ENCODE results near the gene ZNF622. TPM values are rescaled to one million over a fixed set of nuclear protein-coding genes. Genes with fewer than 3 reads are reported as not detected.
"Not testable (repeated sequence)": the region's sequence is repeated elsewhere in the genome, so short reads cannot be mapped to it uniquely, and the experiment has no call there.

Gene ZNF622
- total RNA-seq, 1 donor from 2014 or later: 42.3 TPM

DNA sequence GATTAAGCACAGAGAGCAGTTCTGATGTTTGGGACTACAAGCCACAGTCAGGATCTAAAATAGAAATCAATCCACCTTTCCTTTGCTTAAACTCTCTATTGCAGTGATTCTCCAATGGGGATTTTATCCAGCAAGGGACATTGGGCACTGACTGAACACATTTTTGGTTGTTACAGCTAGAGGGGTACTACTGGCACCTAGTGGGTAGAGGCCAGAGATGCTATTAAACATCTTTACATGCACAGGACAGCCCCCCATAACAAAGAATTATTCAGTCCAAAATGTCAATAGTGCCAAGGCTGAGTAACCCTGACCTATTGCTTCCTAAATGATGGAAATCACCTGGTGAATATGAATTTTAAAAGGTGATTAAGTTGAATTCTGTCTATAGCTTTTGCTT lies 12.0 kb downstream of the ZNF622 start:
- peaks cover 27% of the 10 kb centered on the region for H3K4me1 Mint-ChIP-seq (ENCODE audit: low read depth)
- DNase-seq (ENCODE audit: low spot score): no peak
- intact Hi-C loops (cut with micrococcal nuclease): loop anchor here (10.0 kb wide), 1 partner anchor 331 kb away; no protein-coding TSS in a partner anchor
- H3K4me3 Mint-ChIP-seq (ENCODE audit: low read depth): no peak overlapping the region
- no peak overlapping the region for H3K27ac Mint-ChIP-seq
- H3K36me3 Mint-ChIP-seq (ENCODE audit: low read depth): peaks cover 87% of the 10 kb centered on the region
- no peaks in the 10 kb centered on the region for H3K9me3 Mint-ChIP-seq
- H3K27me3 Mint-ChIP-seq (ENCODE audit: low read depth): no peaks in the 10 kb centered on the region

DNA sequence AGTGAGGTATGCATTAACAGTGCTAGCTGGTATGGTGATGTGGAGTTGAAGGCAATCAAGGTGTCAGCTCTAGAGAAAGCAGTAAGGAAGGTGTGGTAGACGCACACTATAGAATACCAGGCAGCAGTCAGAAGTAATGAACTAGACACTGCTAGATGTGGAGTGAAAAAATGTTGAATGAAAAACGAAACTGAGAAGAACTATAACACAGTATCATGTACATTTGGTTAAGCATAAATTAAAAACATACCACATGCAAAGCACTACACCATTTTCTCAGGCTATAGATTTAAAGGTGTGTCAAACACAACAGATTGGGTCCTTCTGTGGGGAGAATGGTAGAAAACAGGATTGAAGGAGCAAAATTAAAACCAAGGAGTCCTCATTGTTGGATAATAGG lies 15.4 kb downstream of the ZNF622 start:
- Mint-ChIP-seq H3K4me3 (ENCODE audit: low read depth) (no peak overlapping the region), H3K9me3 (no peaks in the 10 kb centered on the region), H3K27ac (no peak overlapping the region), H3K4me1 (ENCODE audit: low read depth) (peaks cover 6% of the 10 kb centered on the region), H3K36me3 (ENCODE audit: low read depth) (peaks cover 85% of the 10 kb centered on the region), H3K27me3 (ENCODE audit: low read depth) (no peaks in the 10 kb centered on the region)
- intact Hi-C loops (cut with micrococcal nuclease): loop anchor here (10.0 kb wide), 1 partner anchor 335 kb away; no protein-coding TSS in a partner anchor
- DNase-seq (ENCODE audit: low spot score): no peak

DNA sequence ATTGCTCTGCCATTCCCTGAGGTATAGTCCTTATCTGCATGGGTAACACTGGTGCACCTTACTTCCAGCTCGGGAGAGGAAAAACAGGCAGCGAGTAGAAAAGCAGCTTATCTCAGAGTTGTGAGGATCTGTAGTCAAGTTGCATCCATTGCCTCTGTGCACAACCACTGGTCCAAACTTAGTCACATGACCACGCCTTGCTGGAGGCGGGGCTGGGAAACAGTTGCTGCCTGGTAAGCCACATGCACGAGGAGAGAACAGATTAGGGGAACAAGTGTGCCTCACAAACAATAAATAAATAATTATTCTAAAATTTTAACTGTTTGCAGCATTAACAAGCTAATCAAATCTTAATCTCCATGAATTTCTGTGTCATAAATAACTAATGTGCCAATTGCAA lies 18.6 kb downstream of the ZNF622 start:
- Mint-ChIP-seq H3K4me1 (ENCODE audit: low read depth) (peaks cover 1% of the 10 kb centered on the region), H3K4me3 (ENCODE audit: low read depth) (no peak overlapping the region), H3K27ac (no peak overlapping the region), H3K36me3 (ENCODE audit: low read depth) (peaks cover 60% of the 10 kb centered on the region), H3K9me3 (no peaks in the 10 kb centered on the region), H3K27me3 (ENCODE audit: low read depth) (no peaks in the 10 kb centered on the region)
- DNase-seq (ENCODE audit: low spot score): no peak
- intact Hi-C loops (cut with micrococcal nuclease): no loop called here

DNA sequence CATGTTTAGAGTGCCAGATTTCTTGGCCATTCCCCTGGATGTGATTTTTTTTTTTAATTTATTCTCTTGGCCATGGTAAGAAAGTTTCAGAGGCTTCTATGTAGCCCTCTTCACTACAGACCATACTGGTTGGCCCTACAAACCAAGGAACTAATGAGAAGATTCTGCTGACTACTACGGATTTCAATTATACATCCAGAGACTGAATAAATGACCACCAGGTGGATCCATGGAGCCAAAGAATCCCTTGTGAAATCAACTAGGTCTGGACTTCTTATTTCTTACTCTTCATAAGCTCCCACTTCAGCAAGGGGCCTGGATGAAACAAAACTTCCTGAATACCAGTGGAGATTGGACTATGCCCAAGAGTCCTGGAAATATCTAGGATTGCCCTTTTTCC lies 27.6 kb downstream of the ZNF622 start:
- Mint-ChIP-seq H3K36me3 (ENCODE audit: low read depth) (no peaks in the 10 kb centered on the region), H3K27ac (no peak overlapping the region), H3K27me3 (ENCODE audit: low read depth) (peaks cover 5% of the 10 kb centered on the region), H3K9me3 (no peaks in the 10 kb centered on the region), H3K4me3 (ENCODE audit: low read depth) (no peak overlapping the region), H3K4me1 (ENCODE audit: low read depth) (no peaks in the 10 kb centered on the region)
- intact Hi-C loops (cut with micrococcal nuclease): no loop called here
- DNase-seq (ENCODE audit: low spot score): no peak

DNA sequence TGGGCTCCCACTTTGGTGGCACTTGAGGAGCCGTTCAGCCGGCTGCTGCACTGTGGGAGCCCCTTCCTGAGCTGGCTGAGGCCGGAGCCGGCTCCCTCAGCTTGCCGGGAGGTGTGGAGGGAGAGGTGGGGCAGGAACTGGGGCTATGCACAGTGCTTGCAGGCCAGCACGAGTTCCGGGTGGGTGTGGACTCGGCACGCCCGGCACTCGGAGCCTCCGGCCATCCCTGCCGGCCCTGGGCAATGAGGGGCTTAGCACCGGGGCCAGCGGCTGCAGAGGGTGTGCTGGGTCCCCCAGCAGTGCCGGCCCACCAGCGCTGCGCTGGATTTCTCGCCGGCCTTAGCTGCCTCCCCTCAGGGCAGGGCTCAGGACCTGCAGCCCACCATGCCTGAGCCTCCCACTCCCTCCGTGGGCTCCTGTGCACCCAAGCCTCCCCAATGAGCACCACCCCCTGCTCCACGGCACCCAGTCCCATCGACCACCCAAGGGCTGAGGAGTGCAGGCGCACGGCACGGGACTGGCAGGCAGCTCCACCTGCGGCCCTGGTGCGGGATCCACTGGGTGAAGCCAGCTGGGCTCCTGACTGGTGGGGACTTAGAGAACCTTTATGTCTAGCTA lies 29.4 kb downstream of the ZNF622 start:
- H3K27ac Mint-ChIP-seq; DNase-seq (ENCODE audit: low spot score); intact Hi-C loops (cut with micrococcal nuclease); H3K36me3 Mint-ChIP-seq (ENCODE audit: low read depth); H3K4me1 Mint-ChIP-seq (ENCODE audit: low read depth); H3K9me3 Mint-ChIP-seq; H3K4me3 Mint-ChIP-seq (ENCODE audit: low read depth); H3K27me3 Mint-ChIP-seq (ENCODE audit: low read depth): not testable (repeated sequence)

DNA sequence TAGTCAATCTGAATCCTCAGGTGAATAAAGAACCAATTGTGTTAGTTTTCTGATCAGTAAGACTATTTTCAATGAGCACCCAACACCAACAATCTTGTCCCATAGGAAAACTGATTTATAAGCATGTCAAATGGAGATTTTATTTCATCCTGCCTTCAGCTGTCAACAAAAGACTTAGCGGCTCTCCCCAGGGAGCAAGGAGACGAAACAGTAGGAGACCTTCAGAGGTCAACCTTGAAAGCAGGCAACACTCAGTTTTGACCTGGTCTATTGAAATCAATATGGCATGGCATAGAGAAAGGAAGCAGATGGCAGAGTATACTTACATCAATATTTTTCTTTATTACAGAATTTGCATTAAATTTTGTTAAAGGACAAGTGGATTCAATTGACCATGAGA lies 34.1 kb downstream of the ZNF622 start:
- intact Hi-C loops (cut with micrococcal nuclease): no loop called here
- Mint-ChIP-seq H3K36me3 (ENCODE audit: low read depth) (no peaks in the 10 kb centered on the region), H3K9me3 (no peaks in the 10 kb centered on the region), H3K27ac (no peak overlapping the region), H3K4me1 (ENCODE audit: low read depth) (no peaks in the 10 kb centered on the region), H3K4me3 (ENCODE audit: low read depth) (no peak overlapping the region), H3K27me3 (ENCODE audit: low read depth) (peaks cover 9% of the 10 kb centered on the region)
- DNase-seq (ENCODE audit: low spot score): no peak

DNA sequence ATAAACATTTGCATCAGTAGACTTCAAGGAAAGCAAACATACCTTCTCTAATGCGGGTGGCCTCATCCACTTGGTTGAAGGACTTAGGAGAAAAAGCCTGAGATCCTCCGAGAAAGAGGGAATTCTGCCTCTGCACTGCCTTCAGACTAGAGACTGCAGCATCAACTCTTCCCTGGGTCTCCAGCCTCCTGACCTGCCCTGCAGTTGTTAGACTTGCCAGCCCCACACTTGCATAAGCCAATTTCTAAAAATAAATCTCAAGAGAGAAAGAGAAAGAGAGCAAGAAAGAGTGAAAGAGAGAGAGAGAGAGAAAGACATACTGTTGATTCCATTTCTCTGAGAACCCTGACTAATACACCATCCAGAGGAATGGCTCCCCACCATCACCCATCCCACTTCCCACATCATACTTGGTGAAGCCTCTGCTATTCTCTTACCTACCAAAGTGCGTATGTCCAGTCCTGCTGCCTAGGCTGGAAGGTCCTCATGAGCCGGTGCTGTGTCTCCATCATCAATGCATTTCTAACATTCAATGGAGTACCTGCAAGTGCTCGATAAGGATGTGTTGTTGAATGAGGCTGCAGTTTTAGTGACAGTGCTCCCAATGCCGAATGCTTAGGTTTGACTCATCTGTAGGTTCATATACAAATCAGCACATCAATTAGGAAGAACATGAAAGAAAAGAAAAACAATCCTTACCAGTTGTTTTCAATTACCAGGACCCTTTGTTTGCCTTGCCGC lies 35.1 kb downstream of the ZNF622 start:
- no peak overlapping the region for H3K27ac Mint-ChIP-seq
- no peaks in the 10 kb centered on the region for H3K9me3 Mint-ChIP-seq
- H3K4me3 Mint-ChIP-seq (ENCODE audit: low read depth): no peak overlapping the region
- H3K27me3 Mint-ChIP-seq (ENCODE audit: low read depth): peaks cover 9% of the 10 kb centered on the region
- intact Hi-C loops (cut with micrococcal nuclease): no loop called here
- DNase-seq (ENCODE audit: low spot score): no peak
- no peaks in the 10 kb centered on the region for H3K36me3 Mint-ChIP-seq (ENCODE audit: low read depth)
- no peaks in the 10 kb centered on the region for H3K4me1 Mint-ChIP-seq (ENCODE audit: low read depth)

DNA sequence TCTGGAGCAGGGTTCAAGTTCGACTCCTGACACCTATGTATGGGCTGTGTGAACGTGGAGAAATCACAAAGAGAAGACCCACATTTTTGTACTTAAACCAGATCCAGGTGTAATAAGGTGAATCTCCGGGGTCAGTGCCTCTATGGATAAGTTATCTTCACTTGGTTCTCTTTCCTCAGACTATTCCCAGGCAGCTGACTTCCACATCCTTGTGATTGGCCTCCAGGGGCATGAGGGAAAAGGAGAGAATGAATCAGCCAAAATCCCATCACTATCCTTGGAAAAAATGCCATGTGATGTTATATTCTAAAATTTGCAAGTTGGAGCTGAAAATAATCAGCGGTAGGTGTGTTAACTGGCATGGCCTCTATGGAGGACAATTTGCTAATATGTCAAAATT lies 37.2 kb downstream of the ZNF622 start:
- no peak overlapping the region for H3K27ac Mint-ChIP-seq
- no peak overlapping the region for H3K4me3 Mint-ChIP-seq (ENCODE audit: low read depth)
- no peak for DNase-seq (ENCODE audit: low spot score)
- H3K36me3 Mint-ChIP-seq (ENCODE audit: low read depth): no peaks in the 10 kb centered on the region
- H3K4me1 Mint-ChIP-seq (ENCODE audit: low read depth): no peaks in the 10 kb centered on the region
- intact Hi-C loops (cut with micrococcal nuclease): no loop called here
- H3K27me3 Mint-ChIP-seq (ENCODE audit: low read depth): peaks cover 4% of the 10 kb centered on the region
- no peaks in the 10 kb centered on the region for H3K9me3 Mint-ChIP-seq

DNA sequence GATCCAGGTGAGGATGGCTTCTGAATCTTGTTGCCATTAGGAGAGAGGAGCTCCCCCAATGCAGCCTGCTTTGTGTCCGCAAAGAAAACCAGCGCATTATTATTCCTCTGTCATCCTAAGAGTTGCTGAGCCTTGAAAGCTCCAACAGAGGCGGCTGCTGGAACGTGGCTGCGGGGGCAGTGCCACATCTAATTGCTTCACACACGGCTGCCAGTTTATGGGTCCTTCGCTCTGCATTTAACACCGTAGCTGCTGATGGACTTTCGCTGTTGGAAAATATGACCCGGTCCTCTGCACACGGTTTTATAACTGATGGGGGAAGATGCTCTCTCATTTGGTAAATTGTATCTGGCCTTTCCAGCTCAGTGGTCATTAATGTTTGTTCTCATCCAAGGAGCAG lies 38.0 kb downstream of the ZNF622 start:
- H3K36me3 Mint-ChIP-seq (ENCODE audit: low read depth): no peaks in the 10 kb centered on the region
- peaks cover 4% of the 10 kb centered on the region for H3K27me3 Mint-ChIP-seq (ENCODE audit: low read depth)
- intact Hi-C loops (cut with micrococcal nuclease): no loop called here
- H3K27ac Mint-ChIP-seq: no peak overlapping the region
- DNase-seq (ENCODE audit: low spot score): no peak
- no peaks in the 10 kb centered on the region for H3K4me1 Mint-ChIP-seq (ENCODE audit: low read depth)
- H3K4me3 Mint-ChIP-seq (ENCODE audit: low read depth): no peak overlapping the region
- no peaks in the 10 kb centered on the region for H3K9me3 Mint-ChIP-seq

DNA sequence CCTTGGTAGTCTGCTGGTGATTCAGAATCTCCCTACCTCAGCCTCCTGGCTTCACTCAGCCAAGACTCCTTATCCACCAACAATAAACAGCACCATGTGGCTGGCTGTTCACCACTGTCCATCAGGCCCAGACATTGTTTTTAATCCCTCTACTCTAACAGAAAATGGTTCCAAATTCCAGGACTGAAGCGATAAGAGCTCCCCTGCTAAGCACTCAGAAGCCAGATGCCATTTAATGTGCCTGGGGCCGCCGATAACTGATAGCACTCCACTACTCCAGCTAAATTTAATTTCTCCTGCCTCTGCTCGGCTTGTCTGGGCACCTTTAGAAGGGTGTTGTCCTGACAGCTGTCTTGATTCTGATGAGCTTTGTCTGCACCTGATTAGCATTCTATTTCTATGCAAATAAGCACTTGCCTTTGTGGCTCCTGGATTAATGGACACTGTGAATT lies 47.1 kb downstream of the ZNF622 start:
- intact Hi-C loops (cut with micrococcal nuclease): no loop called here
- no peak overlapping the region for H3K27ac Mint-ChIP-seq
- no peak for DNase-seq (ENCODE audit: low spot score)
- H3K9me3 Mint-ChIP-seq: no peaks in the 10 kb centered on the region
- no peaks in the 10 kb centered on the region for H3K27me3 Mint-ChIP-seq (ENCODE audit: low read depth)
- no peaks in the 10 kb centered on the region for H3K36me3 Mint-ChIP-seq (ENCODE audit: low read depth)
- no peak overlapping the region for H3K4me3 Mint-ChIP-seq (ENCODE audit: low read depth)
- no peaks in the 10 kb centered on the region for H3K4me1 Mint-ChIP-seq (ENCODE audit: low read depth)

DNA sequence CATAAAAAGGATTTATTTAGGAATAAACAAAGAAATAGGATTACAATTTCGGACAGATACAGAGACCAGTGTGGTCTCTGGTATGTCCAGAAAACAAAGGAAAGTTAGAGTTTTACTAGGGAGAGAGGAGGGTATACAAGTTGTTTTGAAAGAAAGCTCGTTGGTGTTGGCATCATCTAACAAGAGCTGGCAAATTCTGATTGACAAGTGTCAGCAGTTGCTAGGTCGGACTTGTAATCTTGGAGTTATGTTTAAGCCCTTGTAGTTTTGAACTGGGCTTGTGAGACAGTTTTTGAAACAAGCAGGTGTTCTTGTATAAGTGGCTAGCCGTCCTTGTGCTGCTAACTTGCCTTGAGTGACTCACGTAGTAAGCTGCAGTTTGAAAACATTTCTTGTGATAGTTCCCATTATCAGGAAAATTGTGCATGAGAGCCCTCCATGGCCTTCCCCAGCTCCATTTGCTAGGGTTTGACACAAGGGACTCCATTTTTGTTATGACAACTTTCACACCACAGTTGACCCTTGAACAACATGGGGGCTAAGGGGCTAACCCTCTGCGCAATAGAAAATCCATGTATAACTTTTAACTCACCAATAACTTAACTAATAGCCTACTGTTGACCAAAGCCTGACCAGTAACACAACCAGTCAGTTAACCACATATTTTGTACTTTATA lies 48.1 kb downstream of the ZNF622 start:
- H3K4me1 Mint-ChIP-seq (ENCODE audit: low read depth): no peaks in the 10 kb centered on the region
- no peaks in the 10 kb centered on the region for H3K36me3 Mint-ChIP-seq (ENCODE audit: low read depth)
- H3K27ac Mint-ChIP-seq: no peak overlapping the region
- no peaks in the 10 kb centered on the region for H3K9me3 Mint-ChIP-seq
- H3K4me3 Mint-ChIP-seq (ENCODE audit: low read depth): no peak overlapping the region
- H3K27me3 Mint-ChIP-seq (ENCODE audit: low read depth): no peaks in the 10 kb centered on the region
- intact Hi-C loops (cut with micrococcal nuclease): no loop called here
- DNase-seq (ENCODE audit: low spot score): no peak

DNA sequence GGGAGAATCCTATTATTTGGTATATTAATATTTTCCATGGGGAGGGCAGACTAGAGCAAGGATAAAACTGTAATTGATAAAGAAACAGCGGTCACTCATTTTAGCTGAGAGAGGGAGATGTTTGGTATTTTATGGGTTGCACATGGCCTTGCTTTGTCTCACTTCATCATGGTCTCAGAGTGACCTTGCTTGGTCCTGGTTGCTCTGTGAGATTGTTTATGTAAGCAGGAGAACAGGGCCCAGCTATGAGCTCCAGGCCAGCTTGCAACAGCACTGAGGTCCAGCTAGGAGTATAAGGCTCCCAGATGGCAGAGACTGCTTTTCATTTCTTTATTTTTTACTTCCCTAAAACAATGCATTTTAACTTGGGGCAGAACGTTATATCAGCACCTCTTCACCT lies 50.7 kb downstream of the ZNF622 start:
- H3K27me3 Mint-ChIP-seq (ENCODE audit: low read depth): no peaks in the 10 kb centered on the region
- no peak overlapping the region for H3K27ac Mint-ChIP-seq
- H3K9me3 Mint-ChIP-seq: no peaks in the 10 kb centered on the region
- H3K4me3 Mint-ChIP-seq (ENCODE audit: low read depth): no peak overlapping the region
- no peak for DNase-seq (ENCODE audit: low spot score)
- intact Hi-C loops (cut with micrococcal nuclease): no loop called here
- H3K36me3 Mint-ChIP-seq (ENCODE audit: low read depth): no peaks in the 10 kb centered on the region
- H3K4me1 Mint-ChIP-seq (ENCODE audit: low read depth): no peaks in the 10 kb centered on the region

DNA sequence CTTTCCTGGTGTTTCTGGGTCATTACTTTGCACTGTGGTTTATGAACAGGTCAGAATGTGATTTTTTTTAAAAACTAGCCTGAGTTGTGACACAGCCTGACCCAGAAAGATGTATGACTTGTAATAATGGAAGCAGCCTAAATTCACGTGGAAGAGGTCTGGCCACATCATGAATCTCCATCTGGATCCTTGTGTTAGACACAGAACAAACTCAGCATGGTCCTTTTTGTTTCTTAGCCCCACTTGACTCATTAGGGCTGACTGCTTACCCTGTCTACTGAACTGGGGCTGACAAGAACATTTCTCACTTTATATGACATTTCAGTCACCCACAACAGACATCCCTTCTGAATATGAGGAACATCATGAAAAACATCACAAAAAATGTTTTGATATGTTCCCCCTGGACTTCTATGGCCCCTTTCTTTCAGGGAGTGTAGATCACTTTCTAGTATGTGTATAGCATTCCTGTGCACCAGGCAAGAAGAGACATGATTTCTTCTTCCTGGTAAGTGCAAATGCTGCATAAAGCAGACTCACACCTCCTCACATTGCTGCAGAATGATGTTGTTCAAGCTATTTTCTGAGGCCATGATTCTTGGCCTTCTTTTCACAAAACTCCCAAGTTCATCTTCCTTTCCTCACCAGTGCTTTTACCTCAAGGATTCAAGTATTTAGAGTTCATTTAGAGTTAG lies 52.3 kb downstream of the ZNF622 start:
- Mint-ChIP-seq H3K4me1 (ENCODE audit: low read depth) (no peaks in the 10 kb centered on the region), H3K27me3 (ENCODE audit: low read depth) (no peaks in the 10 kb centered on the region), H3K36me3 (ENCODE audit: low read depth) (no peaks in the 10 kb centered on the region), H3K9me3 (no peaks in the 10 kb centered on the region), H3K4me3 (ENCODE audit: low read depth) (no peak overlapping the region), H3K27ac (no peak overlapping the region)
- DNase-seq (ENCODE audit: low spot score): no peak
- intact Hi-C loops (cut with micrococcal nuclease): no loop called here
